HG03558 (cell line): ENCODE results near the gene CAMK1G.

Experiments used
- ATAC-seq: cut with Tn5 transposase; IDR thresholded peaks from one replicate; pipeline ENCODE4 v1.9.1; 2021; ENCODE audit warnings: moderate number of reproducible peaks; ENCODE audit not compliant: unreplicated experiment; ENCODE audit errors: extremely low read depth

Gene CAMK1G

GRCh38 chr1:209617047-209617673 is 33.6 kb downstream of the CAMK1G start:
- ATAC-seq = no peak

DNA sequence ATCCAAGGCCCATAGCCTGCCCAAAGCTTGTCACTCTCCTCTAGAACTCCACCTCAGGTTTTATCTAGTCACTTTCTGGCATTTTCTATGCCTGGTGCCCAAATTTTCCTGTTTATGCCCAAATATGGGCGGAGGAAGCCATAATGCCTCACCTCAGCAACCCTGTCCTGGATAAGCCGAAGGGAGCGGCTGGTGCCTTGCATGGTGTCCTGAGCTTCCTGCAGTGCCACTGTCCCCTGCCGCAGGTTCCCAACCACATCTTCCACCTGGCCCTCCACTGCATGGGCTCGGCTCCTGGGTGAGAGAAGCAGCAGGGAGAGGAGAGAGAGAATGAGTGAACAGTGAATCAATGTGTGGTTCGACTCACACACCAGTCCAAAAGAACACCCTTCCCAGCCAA is 34.2 kb downstream of the CAMK1G start:
- no peak for ATAC-seq

DNA sequence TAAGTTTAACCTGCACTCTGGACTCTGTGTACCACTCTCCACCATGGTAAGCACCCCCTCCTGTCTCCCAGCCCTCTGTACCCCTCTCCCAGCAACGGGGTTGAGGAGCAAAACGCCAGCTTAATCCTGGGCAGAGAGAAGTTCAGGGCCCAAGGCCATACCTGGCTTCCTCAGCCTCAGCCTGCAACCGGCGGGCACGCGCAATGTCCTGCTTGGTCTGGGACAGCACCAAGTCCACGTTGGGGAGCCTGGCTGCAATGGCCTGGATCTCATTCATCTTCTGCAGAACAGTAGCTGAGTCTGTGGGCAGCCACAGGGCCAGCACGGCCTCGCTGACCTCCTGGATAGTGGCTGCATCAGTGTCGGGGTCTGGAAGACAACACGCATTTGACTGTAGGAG is 34.8 kb downstream of the CAMK1G start:
- no peak for ATAC-seq

DNA sequence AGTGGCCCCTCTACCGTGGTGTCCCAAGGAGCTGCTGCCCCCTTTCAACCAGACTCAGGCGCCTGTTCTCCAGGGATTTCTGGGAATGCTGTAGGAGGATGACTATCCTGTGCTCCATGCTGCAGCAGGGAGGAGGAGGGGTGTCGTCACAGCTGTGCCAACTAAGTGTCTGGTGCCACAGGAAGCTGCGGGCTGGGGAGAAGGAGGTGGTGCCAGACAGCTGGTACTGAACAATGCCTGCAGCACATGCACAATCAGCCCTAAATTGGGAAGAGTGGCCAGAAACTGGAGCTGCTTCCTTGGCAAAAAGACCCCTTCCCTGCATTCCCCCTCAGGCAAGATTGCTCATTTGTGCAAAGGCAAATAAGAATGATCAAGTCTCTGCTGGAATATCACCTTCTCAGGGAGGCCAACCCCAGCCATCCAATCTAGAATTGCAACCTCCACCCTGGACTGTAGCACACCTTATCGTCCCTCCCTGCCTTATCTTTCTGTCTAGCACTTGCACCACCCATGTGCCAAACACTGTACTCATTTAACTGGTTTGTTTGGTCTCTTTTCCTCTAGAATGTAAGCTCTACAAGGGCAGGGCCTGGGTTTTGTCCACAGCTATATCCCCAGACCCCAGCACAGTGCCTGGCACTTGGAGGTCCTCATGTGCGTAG is 35.4 kb downstream of the CAMK1G start:
- ATAC-seq = no peak

DNA sequence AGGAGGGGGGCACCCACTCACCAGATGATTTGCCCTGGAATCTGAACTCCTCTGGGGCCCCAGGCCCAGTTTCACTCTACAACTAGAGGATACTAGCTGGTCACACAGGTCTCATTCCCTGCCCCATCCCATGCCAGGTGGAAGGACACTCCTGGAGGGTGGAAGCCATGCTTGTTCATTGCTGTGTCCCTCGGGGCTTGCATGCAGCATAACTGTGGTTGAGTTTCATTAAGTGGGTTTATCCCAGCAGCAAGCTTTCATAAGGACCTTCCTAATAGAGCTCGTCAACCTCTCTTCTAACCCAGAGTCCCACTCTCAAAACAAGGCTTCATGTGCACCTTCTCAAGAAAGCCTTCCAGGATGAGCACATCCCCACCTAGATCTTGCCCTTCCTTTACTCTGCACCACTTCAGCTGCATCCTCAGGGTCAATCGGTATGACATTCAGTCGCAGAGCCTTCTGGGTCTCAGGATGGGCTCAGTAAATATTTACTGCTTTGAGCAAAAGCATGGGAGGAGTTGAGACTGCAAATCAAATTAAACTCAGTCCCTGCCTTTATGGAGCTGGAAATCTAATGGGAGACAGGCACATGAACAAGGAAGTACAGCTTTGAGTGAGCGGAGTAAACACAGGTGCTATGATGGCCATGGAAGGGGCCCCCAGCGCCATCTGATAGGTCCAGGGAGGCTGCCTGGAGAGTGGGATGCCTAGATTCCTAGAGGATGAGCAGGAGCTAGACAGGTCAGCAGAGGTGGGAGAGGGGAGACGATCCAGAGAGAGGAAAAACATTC is 36.4 kb downstream of the CAMK1G start:
- no peak for ATAC-seq

- no peak for ATAC-seq
These were observed 37.0 kb downstream of the CAMK1G start for GRCh38 chr1:209620487-209620884.

- no peak for ATAC-seq
These were observed 37.8 kb downstream of the CAMK1G start for GRCh38 chr1:209621286-209621685.

- no peak for ATAC-seq
These were observed 38.5 kb downstream of the CAMK1G start for GRCh38 chr1:209621741-209622655.

- no peak for ATAC-seq
These were observed 39.6 kb downstream of the CAMK1G start for GRCh38 chr1:209622841-209623829.

GRCh38 chr1:209624558-209625549 is 41.3 kb downstream of the CAMK1G start:
- no peak for ATAC-seq

DNA sequence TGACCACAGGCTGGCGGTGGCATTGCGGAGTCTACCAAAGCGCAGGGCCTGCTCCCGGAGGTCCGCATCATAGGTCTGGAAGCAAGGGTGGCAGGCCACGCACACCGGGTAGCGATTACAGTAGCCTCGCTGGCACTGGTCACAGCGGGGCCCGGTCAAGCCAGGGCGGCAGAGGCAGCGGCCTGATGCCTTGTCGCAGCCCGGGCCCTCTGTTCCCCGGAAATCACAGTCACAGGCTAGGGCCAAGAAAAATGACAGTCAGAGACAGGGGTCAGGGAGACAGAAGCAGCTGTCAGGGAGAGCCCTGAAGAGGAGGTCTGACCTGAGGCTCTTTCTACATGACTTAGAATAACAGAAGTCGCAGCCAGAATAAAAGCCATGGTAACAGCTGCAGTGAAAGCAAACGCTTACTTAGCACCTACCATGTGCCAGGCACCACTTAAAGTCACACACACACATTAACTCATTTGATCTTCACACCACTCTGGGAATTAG is 42.3 kb downstream of the CAMK1G start:
- ATAC-seq = no peak

DNA sequence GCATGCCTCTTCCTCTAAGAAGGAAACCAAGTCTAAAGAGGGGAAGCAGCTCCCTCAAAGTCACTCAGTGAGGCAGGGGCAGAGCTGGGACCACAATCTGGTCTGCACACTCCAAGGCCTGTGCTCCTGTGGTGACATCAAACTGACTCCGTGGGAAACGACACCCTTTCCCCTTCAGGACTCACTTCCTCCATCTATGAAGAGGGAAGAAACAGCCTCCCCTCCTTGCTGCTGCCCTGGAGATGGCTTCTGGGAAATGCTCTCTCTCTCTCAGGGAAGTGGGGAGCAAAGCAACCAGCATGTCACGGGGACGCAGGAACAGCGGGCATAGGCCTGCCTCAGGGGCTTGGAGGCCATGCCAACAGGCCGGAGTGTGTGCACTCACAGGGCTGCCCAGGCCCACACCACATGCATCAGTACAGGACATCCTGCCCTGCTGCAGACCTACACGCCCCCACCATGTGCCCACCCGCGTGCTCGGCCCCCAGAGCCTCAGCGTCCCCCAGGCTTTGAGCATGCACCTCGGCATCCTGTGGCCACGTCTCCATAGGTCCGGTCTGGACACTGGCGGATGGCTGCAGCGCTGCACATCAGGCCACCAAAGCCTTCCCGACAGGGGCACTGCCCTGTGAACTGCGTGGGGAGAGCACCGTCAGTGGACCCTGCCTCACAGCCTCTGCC is 43.0 kb downstream of the CAMK1G start:
- no peak for ATAC-seq

DNA sequence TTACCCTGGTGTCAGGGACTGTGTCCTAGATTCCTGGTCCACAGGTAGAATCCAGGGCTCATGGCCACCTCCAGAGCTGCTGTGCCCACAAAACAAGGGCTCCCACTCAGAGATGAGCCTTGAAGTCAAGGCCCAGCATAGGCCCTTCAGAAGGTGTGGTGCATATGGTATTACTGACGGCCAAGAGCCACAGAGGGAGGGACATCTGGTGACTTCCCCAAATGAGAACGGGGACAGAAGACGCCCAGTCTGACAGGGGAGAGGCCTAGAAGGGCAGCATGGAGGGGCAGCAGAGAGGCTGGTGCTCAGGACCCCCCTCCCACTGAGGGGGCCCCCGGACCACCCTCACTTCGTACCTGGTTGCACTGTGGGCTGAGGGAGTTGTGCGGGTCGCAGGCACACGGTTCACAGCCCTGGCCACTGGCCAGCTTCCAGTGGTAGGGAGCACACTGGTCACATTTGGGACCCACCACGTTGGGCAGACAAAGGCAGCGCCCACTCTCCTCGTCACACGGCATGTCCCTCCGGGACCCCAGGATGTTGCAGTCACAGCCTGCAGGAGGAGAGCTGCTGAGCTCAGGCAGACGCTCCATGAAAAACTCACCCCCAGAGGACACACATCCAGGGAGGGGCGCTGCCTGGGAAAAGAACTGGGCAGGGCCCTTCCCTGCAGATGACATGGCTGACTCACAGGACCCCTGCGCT is 43.7 kb downstream of the CAMK1G start:
- no peak for ATAC-seq

DNA sequence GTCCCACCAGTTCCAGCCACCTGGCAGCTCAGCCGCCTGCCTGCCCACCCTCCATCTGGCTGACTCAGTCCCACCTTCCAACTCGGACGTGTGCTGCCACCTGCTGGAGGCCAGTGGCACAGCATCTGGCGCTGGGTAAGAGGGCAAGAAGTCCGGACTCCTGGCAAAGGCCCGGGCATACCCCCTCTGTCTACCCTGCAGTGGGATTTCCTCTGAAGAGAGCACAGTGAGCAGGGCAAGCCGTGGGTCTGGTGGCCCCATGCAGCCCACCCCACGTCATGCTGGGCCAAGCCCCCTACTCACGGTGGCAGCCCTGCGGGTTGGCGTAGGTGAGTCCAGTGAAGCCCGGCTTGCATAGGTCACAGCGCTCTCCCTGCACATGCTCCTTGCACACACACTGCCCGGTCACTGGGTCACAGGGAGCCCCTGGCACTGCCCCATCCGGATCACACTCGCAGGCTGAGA is 44.2 kb downstream of the CAMK1G start:
- no peak for ATAC-seq

GRCh38 chr1:209628618-209629299 is 45.2 kb downstream of the CAMK1G start:
- no peak for ATAC-seq
